GM18861 (cell line): ENCODE results near the gene TMEM52.

Experiments
- ATAC-seq: cut with Tn5 transposase; IDR thresholded peaks from one replicate; pipeline ENCODE4 v1.9.1; 2021; ENCODE audit not compliant: unreplicated experiment

The TMEM52 gene

GRCh38 chr1:1918901-1919303 is at the start of gene TMEM52:
TMEM52 (minus strand) TSS chr1:1919279; CDS start chr1:1919265, 14 bp downstream.
- no peak for ATAC-seq

DNA sequence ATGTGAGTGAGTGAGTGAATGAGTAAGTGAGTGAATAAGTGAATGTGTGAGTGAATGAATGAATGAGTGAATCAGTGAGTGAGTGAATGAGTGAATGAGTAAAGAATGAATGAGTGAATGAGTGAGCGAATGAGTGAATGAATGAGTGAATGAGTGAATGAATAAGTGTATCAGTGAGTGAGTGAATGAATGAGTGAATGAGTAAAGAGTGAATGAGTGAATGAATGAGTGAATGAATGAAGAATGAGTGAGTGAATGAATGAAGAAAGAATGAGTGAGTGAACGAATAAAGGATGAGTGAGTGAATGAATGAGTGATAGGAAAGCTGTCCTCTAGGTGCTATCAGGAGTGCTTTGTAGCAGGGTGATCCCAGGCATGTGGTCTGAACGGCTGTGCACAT is 48.8 kb upstream of the TMEM52 start:
- ATAC-seq: no peak

DNA sequence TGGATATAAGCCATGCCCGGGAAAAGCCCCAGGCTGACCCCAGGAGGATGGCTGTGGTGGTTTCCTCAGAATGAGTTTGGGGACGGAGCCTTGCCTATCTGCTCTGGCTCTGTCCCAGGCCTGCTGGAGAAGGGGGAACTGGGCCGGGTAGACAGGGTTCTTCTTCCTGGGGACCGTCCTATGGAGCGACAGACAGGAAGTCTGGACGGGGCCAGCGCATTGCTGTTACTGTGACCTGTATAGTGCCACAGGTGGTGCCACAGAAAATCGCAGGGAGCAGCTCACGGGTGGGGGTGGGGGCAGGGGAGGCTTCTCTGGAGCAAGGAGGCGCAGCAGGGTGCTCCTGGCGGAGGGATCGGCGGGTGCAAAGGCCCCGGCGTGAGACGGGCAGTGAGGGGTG is 48.1 kb upstream of the TMEM52 start:
- no peak for ATAC-seq

DNA sequence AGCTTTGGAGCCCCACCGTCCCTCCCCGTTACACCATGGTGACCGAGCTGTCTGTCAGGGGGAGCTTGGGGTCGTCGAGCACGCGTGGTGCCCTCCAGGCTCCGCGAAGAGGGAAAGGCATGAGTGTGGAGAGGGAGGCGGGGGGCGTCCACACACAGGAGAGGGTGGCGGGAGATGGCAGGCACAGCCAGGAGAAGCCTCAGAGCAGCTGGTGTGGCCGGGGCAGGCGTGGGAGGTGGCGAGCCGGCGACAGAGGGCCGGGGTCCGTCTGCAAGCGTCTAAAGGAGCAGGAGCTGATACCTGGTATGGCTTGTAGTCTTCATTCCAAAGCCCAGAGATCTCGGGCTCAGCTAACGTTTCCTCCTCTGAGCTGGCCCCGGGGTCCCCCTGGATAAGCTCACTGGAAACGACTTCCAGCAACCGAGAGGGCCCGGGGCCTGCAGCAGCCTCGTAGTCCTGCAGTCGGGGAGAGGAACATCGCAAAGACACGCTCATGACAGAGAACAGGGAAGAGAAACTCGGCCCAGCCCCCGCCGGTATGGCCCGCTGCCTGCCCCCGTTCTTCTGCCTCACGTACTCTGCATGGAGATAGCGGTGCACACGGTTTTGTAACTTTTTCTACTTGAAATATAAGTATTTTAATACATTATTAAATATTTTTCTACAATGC is 47.1 kb upstream of the TMEM52 start:
- ATAC-seq: no peak

- no peak for ATAC-seq
Observed at GRCh38 chr1:1965546-1965945, 46.5 kb upstream of the TMEM52 start.

DNA sequence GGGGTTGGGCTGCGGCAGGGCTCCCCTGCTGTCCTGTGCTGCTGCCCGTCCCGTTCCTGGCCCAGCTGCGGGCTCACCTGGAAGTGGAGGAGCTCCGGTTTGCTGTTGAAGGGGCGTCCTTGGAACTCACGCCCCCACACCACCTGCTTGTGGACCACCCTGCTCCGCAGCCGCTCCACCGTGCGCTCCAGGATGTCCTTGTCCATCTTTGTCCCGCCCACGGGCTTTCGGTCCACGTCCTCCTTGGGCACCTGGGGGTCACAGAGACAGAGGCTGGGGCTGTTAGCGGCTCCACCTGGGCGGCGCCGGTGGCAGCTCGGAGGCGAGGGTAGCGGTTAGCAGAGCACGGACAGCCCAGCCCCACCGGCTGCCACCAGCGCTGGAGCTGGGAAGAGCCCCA is 45.7 kb upstream of the TMEM52 start:
- ATAC-seq: no peak

- no peak for ATAC-seq
Observed at GRCh38 chr1:1963570-1963969, 44.5 kb upstream of the TMEM52 start.

GRCh38 chr1:1962752-1963151 is 43.7 kb upstream of the TMEM52 start:
- ATAC-seq: no peak

DNA sequence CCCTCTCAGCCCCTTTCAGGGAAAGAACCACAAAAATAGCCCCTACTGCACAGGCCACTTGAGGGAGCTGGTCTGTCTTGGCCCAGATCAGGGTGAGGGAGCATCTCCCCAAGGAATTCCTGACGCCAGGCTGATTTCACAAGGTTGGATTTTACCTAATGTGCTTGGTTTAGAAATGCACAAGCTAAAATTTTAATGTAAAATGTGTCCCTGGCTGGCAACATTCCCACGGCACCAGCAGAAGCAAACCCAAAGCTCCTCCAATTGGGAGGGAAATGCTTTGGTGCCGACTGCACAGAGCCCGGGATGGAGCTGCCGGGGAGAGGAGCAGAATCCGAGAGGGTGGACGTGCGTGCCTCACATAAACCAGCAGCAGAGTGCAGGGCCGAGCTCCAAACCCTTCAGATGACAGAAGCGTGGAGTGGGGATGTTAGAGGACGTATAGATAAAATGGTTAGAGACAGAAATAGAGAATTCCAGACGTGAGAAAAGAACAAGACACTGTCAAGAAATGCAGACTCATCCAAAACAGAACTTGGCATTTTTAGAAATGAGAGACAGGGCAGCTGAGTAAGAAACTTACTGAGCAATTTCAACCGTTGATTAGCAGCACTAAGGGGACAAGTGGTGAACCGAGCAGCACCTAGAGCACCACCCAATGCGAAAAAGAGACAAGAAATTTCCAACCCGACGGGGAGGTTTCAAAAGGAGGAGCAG is 41.6 kb upstream of the TMEM52 start:
- ATAC-seq: no peak

DNA sequence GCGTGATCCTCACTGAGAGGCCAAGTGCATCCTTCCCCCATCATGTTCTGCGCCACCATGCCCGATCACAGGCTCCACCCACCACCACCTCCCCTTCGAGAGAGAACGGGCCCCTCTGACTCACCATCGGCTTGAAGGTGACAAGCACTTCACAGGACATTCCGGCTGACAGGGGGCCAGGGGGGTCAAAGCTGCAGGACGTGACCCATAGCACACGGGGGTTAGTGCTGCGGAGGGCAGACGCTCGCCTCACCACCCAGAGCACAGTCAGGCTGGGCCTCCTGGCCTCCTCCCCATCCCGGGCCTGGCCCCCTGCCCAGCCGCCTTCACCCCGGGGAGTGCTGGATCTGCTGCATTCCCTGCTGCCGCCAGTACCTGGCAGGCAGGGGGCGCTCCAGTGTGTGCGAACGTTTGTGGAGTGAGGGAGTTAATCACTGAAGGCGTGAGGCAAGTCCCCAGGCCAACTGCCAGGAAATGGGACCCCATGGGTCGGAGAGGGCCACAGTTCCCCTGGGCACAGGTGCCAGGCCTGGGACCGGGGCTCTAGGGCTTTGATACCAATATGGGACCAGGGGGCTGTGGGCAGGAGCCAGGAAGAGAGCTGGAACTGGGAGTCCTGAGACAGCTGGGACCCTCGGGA is 40.9 kb upstream of the TMEM52 start:
- no peak for ATAC-seq

- no peak for ATAC-seq
Observed at GRCh38 chr1:1959459-1959839, 40.4 kb upstream of the TMEM52 start.

DNA sequence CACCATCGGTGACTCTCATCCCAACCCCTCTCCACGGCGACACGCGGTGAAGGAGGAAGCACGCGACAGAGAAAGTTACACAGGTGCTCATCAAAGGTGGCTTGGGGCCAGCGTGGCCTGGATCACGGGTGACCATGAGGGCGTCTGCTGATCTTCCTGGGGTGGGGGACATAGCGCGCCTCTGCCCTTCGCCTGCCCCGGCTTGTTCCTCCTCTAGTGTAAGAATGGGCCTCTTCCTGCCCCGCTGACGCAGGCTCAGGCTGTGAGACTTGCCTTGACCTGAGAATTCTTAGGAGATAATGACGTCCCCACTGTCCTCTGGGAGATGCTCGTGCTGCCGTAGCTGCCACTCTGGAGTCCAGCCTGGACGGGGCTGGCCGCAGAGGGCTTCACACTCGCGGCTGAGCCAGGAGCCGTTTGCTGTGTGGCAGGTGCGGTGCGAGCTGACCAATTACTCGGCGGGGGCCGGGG is 39.0 kb upstream of the TMEM52 start:
- ATAC-seq: no peak

DNA sequence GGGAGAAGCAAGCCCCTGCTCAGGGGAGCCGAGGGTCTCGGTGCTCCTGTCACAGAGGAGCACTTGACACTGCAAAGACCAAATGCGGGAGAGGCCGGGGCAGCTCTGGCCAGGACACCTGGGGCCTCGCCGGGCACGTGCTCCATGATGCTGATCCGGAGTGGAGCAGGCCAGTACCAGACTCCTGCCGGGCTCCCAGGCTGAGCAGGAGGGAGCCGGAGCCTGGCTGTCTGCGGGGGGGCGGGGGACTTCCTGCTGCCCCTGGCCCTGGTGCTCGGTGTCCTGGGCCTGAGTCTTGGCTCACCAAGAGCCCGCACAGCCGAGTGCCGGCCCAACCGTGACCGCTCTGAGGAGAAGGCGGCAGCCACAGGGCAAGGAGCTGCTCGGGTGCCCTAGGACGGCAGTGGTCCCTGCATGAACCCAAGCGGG is 38.5 kb upstream of the TMEM52 start:
- no peak for ATAC-seq

- ATAC-seq: no peak
Observed at GRCh38 chr1:1956586-1957532, 37.8 kb upstream of the TMEM52 start.

DNA sequence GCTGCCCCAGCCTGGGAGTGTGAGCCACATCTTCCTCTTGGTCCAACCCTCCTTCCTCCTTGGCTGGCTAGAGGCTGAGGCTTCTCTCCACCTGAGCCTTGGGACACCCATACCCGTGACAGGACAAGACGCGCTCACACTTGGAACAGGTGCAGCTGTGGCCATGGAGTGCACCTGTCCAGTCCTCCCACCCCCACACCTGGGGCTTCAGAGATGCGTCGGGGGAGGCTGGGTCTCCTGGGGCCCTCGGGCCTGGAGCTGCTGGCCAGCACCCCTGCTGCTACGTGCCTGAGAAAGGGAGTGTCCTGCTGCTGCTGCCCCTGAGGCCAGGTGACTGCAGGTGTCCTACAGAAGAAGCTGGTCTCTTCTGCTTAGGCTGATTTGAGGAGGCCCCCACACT is 37.0 kb upstream of the TMEM52 start:
- ATAC-seq: no peak

DNA sequence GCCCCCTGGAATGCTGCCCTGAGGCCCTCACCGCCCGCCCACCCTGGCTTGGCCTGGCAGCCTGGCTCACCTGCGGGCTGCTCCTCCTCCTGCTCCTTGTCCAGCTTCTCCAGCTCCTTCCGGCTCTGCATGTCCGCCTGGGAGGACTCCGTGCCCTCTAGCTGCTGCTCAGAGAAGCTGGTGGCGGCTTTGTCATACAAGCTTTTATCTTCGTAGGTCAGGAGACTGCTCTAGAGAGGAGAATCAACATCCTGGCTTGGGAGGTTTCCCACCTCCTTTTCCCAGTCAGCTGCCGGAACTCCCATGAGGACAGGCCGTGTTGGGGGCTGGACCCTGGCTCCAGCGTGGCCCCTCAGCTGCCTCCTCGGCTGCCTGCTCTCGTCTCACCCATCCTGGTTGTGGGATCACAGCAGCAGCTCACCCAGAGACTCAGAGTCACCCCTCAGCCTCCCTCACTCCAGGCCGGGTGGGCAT is 36.6 kb upstream of the TMEM52 start:
- no peak for ATAC-seq

DNA sequence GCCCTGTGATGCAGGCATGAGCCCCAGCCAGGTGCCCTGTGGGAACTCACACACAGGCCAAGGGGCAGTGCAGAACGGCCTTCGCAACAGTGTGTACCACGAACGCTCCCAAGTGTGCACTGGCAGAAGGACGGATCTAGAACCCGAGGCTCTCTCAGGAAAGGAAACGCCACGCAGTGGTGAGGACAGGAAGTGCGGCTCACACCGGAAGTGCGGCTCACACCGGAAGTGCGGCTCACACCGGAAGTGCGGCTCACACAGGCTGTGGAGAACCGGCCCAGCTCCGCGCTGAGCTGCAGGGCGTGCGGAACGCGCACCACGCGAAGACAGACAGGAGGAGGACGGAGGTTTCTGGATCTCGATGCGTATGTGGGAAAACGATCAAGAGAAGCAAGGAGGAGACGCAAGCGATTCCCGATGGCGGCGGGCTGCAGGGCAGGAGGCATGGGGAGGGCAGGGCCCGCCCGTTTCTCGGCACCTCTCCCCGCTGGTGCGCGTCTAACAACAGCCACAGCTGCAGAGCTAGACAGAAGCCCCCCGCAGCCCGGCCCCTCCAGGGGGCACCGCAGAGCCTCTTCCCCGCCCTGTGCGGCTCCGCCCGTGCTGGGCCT is 35.9 kb upstream of the TMEM52 start:
- ATAC-seq: no peak

DNA sequence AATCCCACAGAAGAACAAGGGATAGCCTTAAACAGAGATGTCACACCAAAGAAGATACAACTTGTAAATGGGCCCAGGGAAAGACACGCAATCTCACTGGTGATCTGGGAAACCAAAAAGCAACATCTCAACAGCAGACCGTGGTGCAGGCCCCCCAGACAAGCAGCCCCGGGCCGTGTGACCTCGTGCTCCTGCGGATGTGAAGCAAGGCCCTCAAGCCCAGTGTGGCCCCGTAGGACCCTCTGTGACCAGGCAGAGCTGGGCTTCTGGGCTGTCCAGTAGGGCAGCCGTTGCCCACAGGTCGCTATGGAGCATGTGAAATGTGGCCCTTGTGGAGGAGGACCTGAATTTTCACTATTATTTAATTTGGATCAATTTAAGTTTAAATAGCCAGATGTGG is 34.9 kb upstream of the TMEM52 start:
- ATAC-seq: no peak

GRCh38 chr1:1950940-1951339 is 31.9 kb upstream of the TMEM52 start:
- no peak for ATAC-seq

GRCh38 chr1:1948783-1949182 is 29.7 kb upstream of the TMEM52 start:
- no peak for ATAC-seq

- ATAC-seq: no peak
Observed at GRCh38 chr1:1947493-1947892, 28.4 kb upstream of the TMEM52 start.
